ENCODE data around the gene FAM163B.

The FAM163B gene

GRCh38 chr9:133577737-133578112 is 31.5 kb downstream of the FAM163B start:
- TF ChIP-seq CTCF (IDR thresholded peaks at IDR 0.05; ENCODE audit: low read depth, low read length) = no peak

GRCh38 chr9:133576875-133577736 is 32.1 kb downstream of the FAM163B start:
- no peak for TF ChIP-seq CTCF (IDR thresholded peaks at IDR 0.05; ENCODE audit: low read depth, low read length)
- no peak overlapping the region for H3K4me3 ChIP-seq (ENCODE audit: low read depth, low read length)

More at GRCh38 chr9:133577737-133578112, 31.5 kb downstream of the FAM163B start:
- no peak overlapping the region for H3K4me3 ChIP-seq (ENCODE audit: low read depth, low read length)

- no peak for TF ChIP-seq CTCF (IDR thresholded peaks at IDR 0.05; ENCODE audit: low read depth, low read length)
Observed at GRCh38 chr9:133576031-133576874, 32.9 kb downstream of the FAM163B start.

GRCh38 chr9:133575186-133576030 is 33.8 kb downstream of the FAM163B start:
- TF ChIP-seq CTCF (IDR thresholded peaks at IDR 0.05; ENCODE audit: low read depth, low read length) = no peak
- no peak overlapping the region for H3K4me3 ChIP-seq (ENCODE audit: low read depth, low read length)

More at GRCh38 chr9:133576031-133576874, 32.9 kb downstream of the FAM163B start:
- H3K4me3 ChIP-seq (ENCODE audit: low read depth, low read length) = no peak overlapping the region

GRCh38 chr9:133574771-133575170 is 34.4 kb downstream of the FAM163B start:
- H3K4me3 ChIP-seq (ENCODE audit: low read depth, low read length) = no peak overlapping the region
- TF ChIP-seq CTCF (IDR thresholded peaks at IDR 0.05; ENCODE audit: low read depth, low read length) = no peak

- TF ChIP-seq CTCF (IDR thresholded peaks at IDR 0.05; ENCODE audit: low read depth, low read length) = no peak
- no peak overlapping the region for H3K4me3 ChIP-seq (ENCODE audit: low read depth, low read length)
Observed at GRCh38 chr9:133573791-133574515, 35.2 kb downstream of the FAM163B start.

Measured in WI38 (cell line).